GM13976 (cell line): Measurements from ENCODE around the gene PRR12.

Experiments
- DNase-seq: peaks from one replicate; pipeline ENCODE4 v3.0.0; 2012; ENCODE audit warnings: low spot score
- in situ Hi-C: fragments of 300-500 bp; cut with MboI; formaldehyde crosslinking; loops from one replicate; pipeline ENCODE4 v1.12.0; 2022; ENCODE audit warnings: low sequenced_read_pairs, mixed read lengths, inconsistent platforms; ENCODE audit not compliant: unreplicated experiment
- TF ChIP-seq, protein P1 (sequence below): IDR thresholded peaks from 2 replicates; pipeline ENCODE4 v1.5.1; 2012; ENCODE audit warnings: borderline replicate concordance, mild to moderate bottlenecking; ENCODE audit not compliant: insufficient read depth; ENCODE audit errors: extremely low read depth, missing control alignments, control extremely low read depth

Gene PRR12

DNA sequence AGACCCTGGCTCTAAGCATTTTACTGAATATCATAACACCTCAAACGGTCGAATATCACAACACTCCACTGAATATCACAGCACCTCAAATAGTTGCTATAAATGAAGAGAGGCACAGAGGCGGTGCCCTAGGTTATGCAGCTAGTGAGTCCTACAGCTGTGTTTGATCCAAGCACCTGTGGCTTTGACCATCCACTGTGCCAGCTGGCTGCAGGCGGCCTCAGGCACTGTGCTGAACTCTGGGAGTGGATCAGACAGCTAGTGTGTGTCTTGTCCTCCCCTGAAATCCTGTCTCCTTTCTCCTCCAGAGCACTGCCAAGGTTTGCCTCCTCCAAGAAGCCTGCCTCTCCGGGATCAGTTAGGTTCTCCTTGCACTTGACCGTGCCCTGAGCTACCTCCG, 18.0 kb upstream of the PRR12 start:
- TF ChIP-seq, protein P1, sequence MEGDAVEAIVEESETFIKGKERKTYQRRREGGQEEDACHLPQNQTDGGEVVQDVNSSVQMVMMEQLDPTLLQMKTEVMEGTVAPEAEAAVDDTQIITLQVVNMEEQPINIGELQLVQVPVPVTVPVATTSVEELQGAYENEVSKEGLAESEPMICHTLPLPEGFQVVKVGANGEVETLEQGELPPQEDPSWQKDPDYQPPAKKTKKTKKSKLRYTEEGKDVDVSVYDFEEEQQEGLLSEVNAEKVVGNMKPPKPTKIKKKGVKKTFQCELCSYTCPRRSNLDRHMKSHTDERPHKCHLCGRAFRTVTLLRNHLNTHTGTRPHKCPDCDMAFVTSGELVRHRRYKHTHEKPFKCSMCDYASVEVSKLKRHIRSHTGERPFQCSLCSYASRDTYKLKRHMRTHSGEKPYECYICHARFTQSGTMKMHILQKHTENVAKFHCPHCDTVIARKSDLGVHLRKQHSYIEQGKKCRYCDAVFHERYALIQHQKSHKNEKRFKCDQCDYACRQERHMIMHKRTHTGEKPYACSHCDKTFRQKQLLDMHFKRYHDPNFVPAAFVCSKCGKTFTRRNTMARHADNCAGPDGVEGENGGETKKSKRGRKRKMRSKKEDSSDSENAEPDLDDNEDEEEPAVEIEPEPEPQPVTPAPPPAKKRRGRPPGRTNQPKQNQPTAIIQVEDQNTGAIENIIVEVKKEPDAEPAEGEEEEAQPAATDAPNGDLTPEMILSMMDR = no peak
- no peak for DNase-seq
- in situ Hi-C loops = no loop called here

DNA sequence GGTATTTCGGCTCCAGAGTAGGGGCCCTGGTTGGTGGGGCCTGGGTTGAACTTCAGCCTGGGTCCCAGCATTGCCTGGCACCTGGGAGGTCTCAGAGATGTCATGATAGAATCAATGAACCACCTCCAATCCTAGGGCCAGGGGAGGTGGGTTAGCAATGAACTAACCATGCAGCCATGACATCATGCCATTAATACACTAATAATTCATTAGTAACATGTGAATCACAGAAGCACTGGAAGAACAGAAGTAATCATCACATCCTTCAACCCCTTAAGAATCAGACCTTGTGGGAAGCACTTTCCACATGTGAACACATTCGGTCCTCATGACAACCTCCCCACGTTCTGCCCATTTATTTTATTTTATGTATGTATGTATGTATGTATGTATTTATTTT, 17.6 kb upstream of the PRR12 start:
- no peak for DNase-seq
- TF ChIP-seq, protein P1 = no peak
- in situ Hi-C loops = no loop called here

DNA sequence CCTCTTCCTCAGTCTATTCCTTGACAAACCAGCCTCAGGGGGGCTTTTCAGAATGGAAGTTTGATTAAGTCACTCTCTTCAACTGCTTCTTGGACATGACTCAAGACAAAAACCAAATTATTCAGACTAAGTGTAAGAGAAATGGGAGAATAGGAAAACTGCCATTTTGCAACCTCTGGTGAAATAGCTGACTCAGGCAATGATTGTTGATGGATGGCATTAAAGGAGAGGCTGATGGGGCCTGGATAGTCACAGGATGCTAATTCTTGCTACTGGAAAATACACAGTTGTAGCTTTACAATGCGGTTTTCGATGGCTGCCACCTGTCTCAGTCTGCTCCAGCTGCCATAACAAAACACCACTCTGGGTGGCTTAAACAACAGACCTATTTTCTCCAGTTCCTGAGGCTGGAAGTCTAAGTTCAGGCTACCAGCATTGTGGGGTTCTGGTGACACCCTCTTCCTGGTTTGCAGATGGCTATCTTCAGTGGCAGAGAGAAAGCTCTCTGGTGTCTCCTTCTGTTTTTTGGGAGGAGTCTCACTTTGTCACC, 16.7 kb upstream of the PRR12 start:
- TF ChIP-seq, protein P1 = no peak
- in situ Hi-C loops = no loop called here
- no peak for DNase-seq

DNA sequence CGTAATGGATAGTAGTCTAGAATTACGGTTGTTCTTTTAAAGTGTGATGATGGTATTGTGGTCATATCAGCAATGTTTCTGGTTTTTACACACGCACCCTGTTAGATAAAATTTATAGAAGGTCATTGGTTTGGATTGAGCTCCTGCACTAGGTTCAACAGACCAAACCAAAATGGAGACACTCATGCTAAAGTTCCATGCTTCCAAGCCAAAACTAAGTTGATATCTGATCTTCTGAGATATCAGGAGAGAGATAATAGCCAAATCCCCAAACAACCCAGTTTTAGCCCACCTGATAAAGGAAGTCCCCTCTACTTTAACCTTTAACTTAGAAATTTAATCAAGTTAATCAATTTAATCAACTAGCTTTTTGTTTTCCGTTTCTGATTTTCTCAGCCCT, 11.8 kb upstream of the PRR12 start:
- in situ Hi-C loops = no loop called here
- no peak for DNase-seq
- TF ChIP-seq, protein P1 = no peak

DNA sequence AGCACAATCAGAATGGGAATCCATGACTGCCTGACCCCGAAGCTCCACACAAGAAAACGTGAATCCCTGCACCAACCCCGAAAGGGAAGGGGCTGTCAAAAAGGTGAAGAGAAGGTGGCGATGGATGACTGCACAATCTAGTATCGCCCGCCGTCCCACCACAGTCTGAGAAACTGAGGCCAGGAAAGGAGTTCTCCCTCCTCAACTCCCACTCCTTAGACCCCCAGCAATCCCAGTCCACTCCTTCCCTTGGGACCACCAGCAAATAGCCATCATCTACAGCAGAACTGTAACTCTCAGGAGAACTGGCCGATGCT, 11.1 kb upstream of the PRR12 start:
- TF ChIP-seq, protein P1 = no peak
- in situ Hi-C loops = no loop called here
- no peak for DNase-seq

DNA sequence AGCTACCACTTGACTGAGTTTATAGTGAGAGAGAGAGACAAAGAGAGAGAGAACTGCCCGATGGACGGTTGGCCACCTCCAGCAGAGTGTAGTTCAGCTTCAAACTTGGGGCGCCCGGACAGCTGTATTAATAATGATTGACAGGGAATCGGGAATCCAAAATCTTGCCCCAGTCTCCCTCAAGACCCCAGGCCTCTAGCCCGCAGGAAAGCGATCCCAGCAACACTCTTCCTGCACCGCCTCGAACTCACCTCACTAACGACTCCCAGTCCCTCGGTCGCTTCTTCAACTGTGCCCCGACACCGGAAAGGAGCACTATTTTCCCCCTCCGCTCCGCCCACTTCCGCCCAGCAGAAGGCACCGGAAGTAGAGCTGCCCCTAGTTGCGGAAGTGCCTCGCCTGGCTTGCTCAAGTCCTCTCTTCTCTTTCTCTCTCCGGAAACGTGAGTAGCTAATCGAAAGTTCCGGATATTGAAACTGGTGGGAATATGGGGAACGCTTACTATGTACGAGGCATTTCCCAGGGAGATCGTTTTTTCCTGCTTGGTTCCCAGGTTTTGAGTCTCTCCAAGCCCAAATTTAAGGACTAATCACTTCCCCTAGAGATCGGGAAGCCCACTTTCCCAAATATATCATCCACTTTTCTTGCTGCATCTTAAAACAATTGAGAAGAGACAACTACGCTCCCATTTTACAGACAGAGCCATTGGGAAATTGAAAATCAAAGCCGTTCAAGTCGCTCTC, 10.5 kb upstream of the PRR12 start, which contains the start of gene NOSIP:
Gene NOSIP (minus strand): TSS at position 293 of the 743 bp plus-strand sequence. CDS start 19,865 bp downstream, outside the sequence.
- TF ChIP-seq, protein P1 = no peak
- in situ Hi-C loops = no loop called here
- DNase-seq = peak; percentile 91
